GM19328 (cell line): ENCODE results near the gene XXYLT1.

ENCODE experiments used
- ATAC-seq: cut with Tn5 transposase; IDR thresholded peaks from one replicate; pipeline ENCODE4 v1.9.1; 2021; ENCODE audit warnings: mild to moderate bottlenecking, moderate library complexity; ENCODE audit not compliant: unreplicated experiment

The XXYLT1 gene

DNA sequence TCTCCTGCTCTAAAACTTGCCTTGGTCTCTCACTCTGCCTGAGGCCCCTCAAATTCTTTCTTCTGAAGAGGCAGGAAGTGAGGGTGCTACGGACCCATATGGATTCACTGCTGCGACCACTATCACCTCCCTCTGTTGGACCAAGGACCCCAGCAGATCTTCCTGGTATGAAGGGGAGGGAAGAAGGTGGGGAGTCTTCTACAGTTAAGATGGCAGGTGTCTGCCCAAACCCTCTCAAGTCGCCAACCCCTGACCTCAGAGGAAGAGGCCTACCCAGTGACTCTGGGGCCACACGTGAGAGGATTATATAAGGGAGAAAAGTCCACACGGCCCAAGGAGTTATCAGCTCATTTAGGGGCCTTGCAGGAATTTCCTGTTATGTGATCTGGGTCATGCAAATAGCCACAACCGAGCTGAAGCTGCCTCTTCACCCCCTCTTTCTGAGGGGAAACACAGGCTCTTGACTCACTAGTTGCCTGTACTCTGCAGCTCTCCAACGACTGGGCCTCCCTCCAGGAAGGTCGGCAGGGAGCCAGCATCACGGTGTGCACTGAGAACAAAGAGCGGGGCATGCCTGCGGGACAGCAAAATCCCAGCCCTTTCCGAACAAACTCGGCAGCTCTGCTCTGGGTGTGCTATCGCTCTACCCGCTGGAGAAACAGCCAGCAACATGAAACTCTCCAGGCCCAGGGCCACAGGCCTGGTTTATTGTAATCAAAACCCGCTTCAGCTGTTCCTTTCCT is 116.0 kb downstream of the XXYLT1 start:
- peak; percentile 47 for ATAC-seq

DNA sequence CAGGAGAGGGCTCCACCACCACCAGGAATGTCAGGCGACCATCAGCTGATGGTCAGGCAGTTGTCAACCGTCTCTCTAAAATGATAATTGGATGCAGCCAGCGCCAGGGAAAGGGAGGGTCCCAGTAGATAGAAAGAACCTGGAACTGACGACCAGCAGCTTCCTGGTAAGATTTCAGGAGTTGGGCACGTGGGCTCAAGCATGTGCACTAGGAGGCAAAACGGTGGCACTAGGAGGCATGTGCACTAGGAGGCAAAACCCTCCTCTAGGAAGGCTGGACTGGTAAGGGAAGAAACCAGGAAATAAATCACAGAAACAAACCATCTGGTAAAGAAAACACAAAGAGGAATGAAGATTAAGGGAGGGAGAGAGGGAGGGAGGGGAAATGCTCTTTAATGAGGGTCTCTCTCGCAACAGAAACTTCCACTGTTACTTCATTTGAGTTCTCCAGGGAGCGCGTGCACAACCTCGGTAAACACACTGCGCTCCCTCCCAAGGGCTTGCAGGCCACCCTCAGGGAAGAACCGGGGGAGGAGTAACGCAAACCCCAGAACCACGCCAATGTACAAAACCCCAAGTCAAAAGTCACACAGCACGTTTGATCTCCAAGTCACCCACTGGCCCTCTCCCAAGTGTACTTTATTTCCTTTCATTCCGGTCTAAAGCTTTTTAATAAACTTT is 116.7 kb downstream of the XXYLT1 start:
- ATAC-seq = no peak

DNA sequence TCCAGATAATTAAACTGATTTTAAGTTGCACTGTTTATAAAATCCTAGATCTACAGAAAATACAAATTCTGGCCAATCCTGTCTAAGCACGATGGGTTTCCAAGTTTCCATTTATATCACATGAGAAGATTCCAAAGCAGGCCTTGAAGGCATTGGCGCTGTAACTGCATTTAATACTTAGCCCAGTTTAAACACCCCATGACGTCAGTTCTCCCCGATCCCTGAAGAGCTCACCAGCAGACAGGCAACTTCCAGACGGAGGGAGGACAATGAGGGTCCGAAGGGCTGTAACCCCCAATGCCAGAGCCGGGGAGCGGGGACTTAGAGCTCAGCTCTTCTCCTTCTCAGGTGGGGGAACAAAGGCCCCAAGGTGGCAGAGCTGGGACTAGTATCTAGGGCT is 117.3 kb downstream of the XXYLT1 start:
- ATAC-seq = no peak

DNA sequence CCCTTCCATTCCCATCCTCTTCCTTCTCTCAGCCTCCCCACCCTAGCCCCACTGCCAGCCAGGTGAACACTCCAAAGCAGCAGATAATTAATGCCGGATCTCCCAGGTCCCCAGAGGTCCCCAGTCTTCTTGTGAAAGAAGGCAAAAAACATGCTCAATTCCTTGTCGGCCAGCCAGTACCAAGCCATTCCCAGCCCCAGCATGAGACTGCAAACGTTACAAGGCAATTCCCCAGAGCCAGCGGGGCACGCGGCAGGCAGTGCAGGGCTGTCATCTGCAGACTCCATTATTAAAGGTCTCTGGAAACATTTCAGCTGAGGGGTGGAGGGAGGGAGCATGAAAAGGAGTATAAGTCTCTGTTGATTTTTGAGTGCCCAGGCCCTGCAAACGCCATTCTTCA is 117.8 kb downstream of the XXYLT1 start:
- no peak for ATAC-seq

DNA sequence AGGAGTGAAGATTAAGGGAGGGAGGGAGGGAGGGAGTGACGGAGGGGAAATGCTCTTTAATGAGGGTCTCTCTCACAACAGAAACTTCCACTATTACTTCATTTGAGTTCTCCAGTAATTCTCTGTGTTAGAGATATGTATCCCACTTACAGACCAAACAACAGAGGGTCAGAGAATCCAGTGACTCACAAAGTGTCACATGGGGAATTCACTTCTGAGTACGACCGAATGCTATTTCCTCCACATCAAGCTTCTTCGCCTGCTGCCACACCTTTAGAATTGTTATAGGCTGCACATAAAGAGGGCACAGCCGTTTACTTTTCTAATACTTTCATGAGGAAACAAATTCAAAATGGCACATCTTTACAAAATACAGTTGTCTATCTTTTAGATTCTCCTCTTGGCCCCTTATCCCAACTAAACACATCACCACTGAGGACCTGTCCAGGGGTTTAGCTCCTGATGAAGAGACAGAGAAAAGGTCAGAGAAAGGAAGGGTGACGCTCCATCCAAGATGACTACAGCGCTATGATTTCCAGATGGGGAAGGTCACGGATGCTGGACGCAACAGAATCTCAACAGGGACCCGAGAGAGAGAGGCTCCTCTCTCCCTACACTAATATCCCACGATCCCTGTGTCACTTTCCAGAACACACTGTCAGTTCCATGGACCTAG is 119.0 kb downstream of the XXYLT1 start:
- no peak for ATAC-seq

DNA sequence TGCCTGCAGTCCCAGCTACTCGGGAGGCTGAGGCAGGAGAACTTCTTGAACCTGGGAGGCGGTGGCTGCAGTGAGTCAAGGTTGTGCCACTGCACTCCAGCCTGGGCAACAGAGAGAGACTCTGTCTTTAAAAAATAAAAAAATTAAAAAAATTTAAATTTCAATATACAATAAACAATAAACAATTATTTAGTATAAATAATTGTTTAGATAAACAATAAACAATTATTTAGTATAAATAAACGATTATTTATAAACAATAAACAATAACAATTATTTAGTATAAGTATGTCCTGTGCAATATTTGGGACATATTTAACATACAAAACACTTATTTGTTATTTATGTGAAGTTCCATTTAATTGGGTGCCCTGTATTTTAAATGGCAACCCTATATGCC is 119.6 kb downstream of the XXYLT1 start:
- ATAC-seq = no peak

DNA sequence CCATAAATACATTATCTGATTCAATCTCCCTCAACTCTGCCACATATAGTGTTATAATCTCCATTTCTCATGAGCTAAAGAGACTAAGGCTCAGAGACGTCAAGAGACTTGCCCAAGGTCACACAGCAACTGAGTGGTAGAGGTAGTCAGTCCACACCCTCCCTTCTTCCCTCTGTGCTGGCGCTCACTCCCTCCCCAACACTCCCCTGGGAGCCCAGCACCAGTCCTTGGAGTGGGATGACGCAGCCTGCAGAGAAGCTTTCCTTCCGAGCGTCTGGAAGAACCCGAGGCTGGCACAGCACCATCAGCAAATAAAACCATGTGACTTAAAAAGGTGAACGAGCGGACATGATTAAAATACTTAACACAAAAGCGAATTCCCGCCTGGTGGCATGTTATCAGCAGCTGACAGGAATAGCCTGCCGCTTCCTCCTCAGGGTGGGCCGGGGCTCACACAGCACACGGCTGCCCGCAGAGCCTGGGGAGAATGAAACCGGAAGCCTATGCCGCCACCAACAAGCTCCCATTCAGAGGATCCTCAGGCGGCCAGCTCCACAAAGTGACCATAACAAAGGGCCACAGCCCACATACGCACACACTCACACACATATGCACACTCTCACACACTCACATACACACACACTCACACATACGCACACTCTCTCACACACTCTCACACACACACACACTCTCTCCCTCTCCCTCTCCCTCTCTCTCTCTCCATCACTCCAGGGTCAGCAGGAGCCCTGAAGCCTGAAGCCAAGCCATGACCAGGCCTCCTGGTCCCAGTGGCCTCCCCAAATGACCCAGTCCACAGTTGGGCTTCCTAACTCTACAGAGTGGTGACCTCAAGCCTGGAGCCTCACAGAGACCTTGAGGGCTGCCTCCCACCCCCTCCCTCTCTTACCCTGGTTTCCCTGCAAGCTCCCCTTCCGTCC is 120.5 kb downstream of the XXYLT1 start:
- ATAC-seq = no peak

DNA sequence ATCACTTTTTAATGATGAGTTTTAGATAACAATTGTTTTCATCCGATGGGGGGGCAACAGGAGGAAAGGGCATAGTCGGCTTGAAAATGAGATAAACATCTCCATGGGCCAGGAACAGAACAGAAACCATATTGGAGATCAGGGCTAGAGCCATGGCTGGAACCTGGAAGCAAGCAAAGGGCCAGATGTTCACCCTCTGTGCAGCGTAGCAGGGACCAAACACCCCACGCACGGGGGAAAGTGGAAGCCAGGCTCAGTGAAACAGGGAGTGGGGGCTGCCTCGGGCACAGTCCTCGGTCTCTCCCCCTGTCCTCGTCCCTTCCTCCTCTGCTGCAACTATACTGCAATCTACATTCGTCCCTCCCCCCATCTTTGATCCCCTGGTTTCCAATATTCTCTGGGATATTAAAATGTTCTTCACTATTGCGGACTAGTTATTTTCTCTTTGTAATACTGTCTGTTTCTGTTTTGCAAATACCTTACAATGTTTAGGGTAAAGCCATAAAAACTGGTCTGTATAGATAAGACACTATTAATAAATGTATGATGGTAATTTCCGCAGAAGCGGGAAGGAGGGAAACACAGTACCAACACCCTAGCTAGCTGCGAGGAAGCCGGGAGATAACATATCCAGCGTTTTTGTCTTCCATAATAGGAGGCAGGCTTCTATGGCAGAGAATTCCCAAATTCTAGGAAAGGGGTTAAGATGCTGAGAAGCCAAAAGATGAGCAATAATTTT is 121.5 kb downstream of the XXYLT1 start:
- ATAC-seq = no peak

DNA sequence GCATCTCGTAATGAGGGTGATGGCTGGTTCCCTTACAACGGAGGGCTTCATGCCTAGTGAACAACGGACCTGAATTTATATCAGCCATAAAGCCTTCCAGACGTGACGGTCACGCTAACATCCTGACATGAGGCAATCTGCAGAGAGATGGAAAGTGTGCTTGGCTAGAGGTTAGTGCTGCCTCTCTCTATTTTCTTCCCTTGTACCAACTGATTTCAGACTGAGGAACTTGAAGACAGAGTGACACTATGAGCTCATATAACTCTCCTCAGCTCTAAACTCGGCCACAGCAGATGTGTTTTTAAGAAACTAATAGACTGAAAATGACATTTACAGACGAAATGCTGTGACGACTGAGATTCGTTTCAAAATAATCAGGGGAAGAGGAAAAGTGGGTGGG is 122.4 kb downstream of the XXYLT1 start:
- no peak for ATAC-seq

DNA sequence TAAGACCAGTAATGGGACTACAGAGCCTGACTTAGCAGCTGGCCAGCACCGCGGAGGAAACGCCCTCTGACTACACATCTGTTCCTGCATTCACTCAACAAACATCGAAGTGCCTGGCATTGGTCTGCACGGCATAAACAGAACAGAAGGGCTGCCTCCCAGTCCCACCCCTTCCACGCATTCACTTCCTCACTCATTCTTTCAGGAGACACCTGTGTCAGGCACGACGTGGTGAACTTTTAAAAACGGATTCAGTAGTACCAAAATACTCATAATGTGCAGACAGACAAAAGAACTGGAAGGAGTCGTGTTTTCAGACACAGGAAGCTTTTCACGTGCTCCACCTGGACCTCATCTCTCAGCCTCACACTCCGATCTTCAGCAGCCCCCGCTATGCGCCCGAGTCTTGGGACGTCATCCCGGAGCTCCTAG is 123.3 kb downstream of the XXYLT1 start:
- peak; percentile 84 for ATAC-seq

DNA sequence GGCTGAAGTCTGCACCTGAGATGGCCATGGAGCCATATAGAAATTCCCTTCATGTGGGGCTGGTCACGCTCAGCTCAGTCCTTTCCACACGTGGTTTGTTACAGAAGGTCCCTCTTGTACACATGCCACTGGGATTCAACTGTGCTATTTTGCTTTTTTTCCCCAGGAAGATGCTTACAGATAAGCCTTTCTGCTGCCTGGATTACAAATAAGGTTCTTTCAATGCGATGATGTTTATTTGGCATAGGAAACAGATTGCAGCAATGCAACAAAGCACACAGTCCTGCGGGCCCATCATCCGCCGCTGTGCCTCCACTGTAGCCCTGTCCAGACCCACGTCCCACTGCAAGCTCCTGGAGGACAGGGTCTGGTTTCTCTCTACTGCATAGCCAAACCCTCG is 124.8 kb downstream of the XXYLT1 start:
- ATAC-seq = no peak

DNA sequence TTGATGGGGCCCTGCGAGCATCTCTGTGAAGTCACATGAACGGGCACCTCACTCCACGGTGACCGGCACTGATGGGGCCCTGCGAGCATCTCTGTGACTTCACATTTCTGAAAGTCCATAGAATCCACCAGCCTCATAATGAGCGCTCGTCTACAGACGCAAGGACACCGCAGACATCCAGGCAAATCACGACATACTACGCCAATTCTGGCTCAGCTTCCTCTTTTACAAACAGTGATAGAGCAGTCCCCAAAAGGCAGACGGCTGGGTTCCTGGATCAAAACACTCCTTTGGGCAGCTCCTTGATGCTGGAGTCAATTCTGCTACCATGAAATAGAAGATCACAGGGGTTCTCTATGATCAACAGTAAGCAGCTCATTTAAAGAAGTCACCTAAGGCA is 125.4 kb downstream of the XXYLT1 start:
- no peak for ATAC-seq

DNA sequence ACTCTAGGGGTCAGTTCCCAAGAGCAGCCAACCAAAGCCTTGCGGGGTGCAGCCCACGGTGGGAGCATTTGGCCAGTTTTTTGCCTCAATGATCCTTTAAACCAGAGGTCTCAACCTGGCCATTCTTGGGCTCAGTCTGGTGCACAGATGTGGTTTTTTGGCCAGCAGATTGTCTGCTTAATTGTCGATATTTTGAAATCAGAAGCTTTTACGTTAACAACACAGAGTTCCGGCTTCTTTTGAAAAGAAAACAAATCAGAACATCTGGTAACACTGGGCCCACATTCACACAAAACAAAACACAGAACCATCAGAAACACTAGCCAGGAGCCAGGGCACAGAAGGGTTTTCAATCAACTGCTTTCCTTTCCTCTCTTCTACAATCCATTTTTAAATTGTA is 127.7 kb downstream of the XXYLT1 start:
- no peak for ATAC-seq

DNA sequence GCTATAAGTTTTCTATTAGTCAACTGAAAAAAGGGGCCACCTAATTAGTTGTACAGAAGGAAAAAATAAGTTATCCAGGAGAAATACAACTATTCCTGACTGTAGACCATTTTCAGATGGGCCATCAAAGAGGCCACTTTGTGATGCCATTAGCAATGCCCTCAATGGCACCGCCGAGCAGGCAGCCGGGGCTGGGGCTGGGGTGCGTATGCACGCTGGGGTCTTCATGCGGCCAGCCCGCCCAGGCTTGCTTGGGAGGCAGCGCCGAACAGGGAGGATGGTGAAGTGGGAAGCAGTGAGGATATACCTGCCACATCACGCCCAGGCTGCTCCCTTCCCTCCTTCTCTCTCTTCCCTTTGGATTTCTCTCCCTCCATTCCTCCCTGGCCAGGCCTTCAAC is 128.4 kb downstream of the XXYLT1 start:
- no peak for ATAC-seq

DNA sequence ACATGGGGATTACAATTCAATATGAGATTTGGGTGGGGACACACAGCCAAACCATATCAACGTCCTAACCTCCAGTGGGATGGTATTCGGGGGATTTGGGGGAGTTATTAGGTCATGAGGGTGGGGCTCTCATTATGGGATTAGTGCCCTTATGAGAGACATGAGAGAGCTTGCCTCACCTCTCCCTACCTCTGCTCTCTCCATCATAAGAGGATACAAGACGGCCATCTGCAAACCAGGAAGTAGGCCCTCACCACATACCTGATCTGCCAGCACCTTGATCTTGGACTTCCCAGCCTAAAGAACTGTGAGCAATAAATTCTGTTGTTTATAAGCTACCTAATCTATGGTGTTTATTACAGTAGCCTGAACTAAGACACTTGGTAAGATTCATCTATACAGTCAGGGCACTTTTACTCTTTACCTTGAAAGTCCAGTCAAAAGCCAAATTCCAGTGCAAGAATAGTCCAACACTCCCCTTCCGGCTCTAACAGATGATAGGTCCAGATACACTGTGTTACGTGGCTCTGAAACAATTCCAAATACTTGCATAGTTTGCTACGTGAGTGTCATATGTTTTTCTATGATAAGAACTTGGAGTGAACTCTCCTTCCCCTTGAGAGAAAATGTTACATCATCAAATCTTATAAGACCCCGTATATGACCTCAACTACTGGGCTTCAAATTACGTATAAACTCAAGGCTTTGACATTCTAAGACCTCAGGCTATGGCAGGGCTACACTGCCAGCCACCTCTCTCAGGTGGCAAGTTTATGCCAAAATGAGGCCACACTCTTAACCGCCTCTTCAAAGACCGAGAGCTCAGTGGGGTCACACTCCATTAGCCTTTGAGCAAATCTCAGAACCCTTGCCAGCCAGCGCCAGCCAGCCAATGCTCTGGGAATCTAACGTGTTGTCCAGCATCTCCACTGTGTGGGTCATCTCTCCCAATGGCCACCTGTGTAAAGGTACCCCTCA is 129.9 kb downstream of the XXYLT1 start:
- no peak for ATAC-seq

DNA sequence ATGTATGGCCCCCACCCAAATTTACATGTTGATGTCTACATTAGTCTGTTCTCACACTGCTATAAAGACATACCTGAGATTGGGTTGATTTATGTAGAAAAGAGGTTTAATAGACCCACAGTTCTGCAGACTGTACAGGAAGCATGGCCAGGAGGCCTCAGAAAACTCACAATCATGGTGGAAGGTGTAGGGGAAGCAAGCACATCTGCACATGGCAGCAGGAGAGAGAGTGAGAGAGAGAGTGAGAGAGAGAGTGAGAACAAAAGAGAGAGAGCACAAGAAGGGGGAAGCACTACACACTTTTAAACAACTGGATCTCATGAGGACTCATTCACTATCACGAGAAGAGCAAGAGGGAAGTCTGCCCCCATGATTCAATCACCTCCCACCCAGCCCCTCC is 130.5 kb downstream of the XXYLT1 start:
- ATAC-seq = no peak

DNA sequence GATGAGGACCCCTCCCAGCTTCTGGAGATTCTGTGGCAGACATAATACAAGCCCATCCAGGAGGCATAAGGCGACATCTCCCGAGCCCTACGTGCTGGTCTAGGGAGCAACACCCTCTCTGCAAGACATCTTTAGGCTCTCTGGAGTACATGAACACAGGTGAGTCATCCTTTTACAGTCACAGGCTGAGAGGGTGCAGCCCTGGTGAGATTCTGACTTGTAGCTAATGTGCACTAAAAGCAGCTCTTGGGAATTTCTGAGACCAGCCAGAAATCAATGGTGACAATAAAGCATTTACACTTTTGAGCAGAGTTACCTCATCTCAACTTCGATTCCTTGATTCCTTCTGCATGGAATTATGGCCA is 131.1 kb downstream of the XXYLT1 start:
- no peak for ATAC-seq

DNA sequence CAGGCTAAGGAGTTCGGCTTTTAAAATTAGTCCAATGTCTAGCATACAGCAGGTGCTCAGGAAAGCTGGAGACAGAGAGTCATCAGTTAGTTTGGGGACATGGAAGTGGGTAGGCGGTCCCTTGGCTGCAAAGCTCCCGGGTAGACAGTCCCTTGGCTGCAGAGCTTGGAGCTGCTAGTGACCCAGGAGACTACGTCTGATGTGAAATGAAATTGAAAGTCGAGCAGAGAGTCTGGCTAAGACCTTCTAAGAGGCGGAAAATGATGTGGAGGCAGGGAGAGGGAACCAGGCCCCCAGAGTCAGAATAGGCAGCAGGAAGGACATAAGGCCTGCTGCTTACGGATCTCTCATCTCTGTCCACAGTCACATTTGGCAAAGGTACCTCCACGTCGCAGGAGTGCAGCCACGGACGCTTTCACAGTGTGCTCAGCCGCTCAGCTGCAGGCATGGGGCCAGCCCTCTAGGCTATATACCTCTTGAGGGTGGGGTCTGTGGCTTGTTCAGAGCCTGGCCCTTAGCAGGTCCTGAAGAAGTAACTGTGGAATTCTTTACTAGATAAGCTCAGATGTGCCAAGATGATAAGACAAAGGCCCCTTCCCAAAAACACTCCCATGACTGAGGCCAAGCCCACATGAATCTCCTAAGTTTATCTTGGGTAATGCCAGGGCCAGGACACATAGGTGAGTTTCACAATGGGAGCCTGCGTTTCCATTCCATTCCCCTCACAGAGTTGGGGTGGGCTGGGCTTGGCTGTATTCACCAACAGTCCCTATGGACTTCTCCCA is 131.7 kb downstream of the XXYLT1 start:
- ATAC-seq = peak; percentile 58
